Astrocyte (in vitro differentiated cells and primary cell): Measurements from ENCODE around the gene ZP1. TPM values are rescaled to one million over a fixed set of nuclear protein-coding genes. Genes with fewer than 3 reads are reported as not detected.
A peak's percentile ranks its signal among the peaks of the same experiment; 100 is the strongest.

Experiments used
- DNase-seq: peaks from one replicate; pipeline ENCODE4 v3.0.0-alpha.2; 2010; ENCODE audit warnings: low read depth
- FAIRE-seq: peaks from 2 replicates; lab custom pipeline; 2011; peaks lifted over from hg19 to GRCh38; lab: Jason Lieb, UNC
- H2AFZ ChIP-seq: 2 replicates; pipeline ENCODE4 v1.6.0; 2012; ENCODE audit warnings: low read depth, low read length, inconsistent platforms
- H3K27ac ChIP-seq: 2 replicates; pipeline ENCODE4 v1.5.1; 2011; ENCODE audit warnings: low read depth, low read length, inconsistent platforms
- H3K27me3 ChIP-seq: 2 replicates; pipeline ENCODE4 v1.6.0; 2011; ENCODE audit warnings: low read length, inconsistent platforms; ENCODE audit not compliant: insufficient read depth
- H3K36me3 ChIP-seq: 2 replicates; pipeline ENCODE4 v1.5.1; 2011; ENCODE audit warnings: low read length, inconsistent platforms; ENCODE audit not compliant: insufficient read depth
- H3K4me1 ChIP-seq: 2 replicates; pipeline ENCODE4 v1.5.1; 2011; ENCODE audit warnings: low read length, inconsistent platforms; ENCODE audit not compliant: insufficient read depth
- H3K4me2 ChIP-seq: 2 replicates; pipeline ENCODE4 v1.6.0; 2012; ENCODE audit warnings: low read length, inconsistent platforms
- H3K4me3 ChIP-seq: 2 replicates; pipeline ENCODE4 v1.5.1; 2011; ENCODE audit warnings: low read depth, mild to moderate bottlenecking, low read length, inconsistent platforms; ENCODE audit not compliant: insufficient read depth
- H3K79me2 ChIP-seq: 2 replicates; pipeline ENCODE4 v1.6.0; 2012; ENCODE audit warnings: mild to moderate bottlenecking, low read length, inconsistent platforms; ENCODE audit not compliant: insufficient read depth
- H3K9ac ChIP-seq: 2 replicates; pipeline ENCODE4 v1.6.0; 2012; ENCODE audit warnings: mild to moderate bottlenecking, low read length, inconsistent platforms
- H3K9me3 ChIP-seq: 2 replicates; pipeline ENCODE4 v1.5.1; 2012; ENCODE audit warnings: low read depth, mild to moderate bottlenecking, low read length, inconsistent platforms; ENCODE audit not compliant: insufficient read depth
- H4K20me1 ChIP-seq: 2 replicates; pipeline ENCODE4 v1.6.0; 2012; ENCODE audit warnings: low read length, inconsistent platforms; ENCODE audit not compliant: insufficient read depth
- H3K27ac Mint-ChIP-seq: one replicate; pipeline ENCODE4 v1.8.0; 2021; ENCODE audit warnings: mild to moderate bottlenecking, mixed read lengths; ENCODE audit not compliant: unreplicated experiment
- H3K27me3 Mint-ChIP-seq: one replicate; pipeline ENCODE4 v1.8.0; 2021; ENCODE audit warnings: low read depth, mixed read lengths; ENCODE audit not compliant: unreplicated experiment
- H3K36me3 Mint-ChIP-seq: one replicate; pipeline ENCODE4 v1.8.0; 2021; ENCODE audit warnings: low read depth, mixed read lengths; ENCODE audit not compliant: unreplicated experiment
- H3K4me1 Mint-ChIP-seq: one replicate; pipeline ENCODE4 v1.8.0; 2021; ENCODE audit warnings: low read depth, mixed read lengths; ENCODE audit not compliant: unreplicated experiment
- H3K4me3 Mint-ChIP-seq: one replicate; pipeline ENCODE4 v1.8.0; 2021; ENCODE audit warnings: mild to moderate bottlenecking, moderate library complexity, mixed read lengths; ENCODE audit not compliant: unreplicated experiment
- H3K9me3 Mint-ChIP-seq: one replicate; pipeline ENCODE4 v1.8.0; 2021; ENCODE audit warnings: mild to moderate bottlenecking, mixed read lengths; ENCODE audit not compliant: unreplicated experiment
- CTCF ChIP-seq: IDR thresholded peaks from 2 replicates; pipeline ENCODE4 v1.5.1; 2011; ENCODE audit warnings: low read depth, mild to moderate bottlenecking, inconsistent platforms, low read length, moderate library complexity; ENCODE audit not compliant: insufficient read depth
- EZH2 ChIP-seq: IDR thresholded peaks from 2 replicates; pipeline ENCODE4 v1.6.1; 2012; ENCODE audit warnings: mild to moderate bottlenecking, low read length, inconsistent platforms; ENCODE audit not compliant: insufficient read depth
- total RNA-seq: library from RNA; stranded (reverse); gene quantifications from 2 replicates; pipeline ENCODE4 v1.2.1, GENCODE V29; 2021

The ZP1 gene
- total RNA-seq, 1 donor from 2014 or later, result not detected

GRCh38 chr11:60918939-60919265, 51.6 kb downstream of the ZP1 start:
- Histone ChIP-seq H3K4me1 (peaks cover 29% of the 10 kb centered on the region), H3K27ac (no peak overlapping the region), H3K9me3 (no peaks in the 10 kb centered on the region), H3K79me2 (peaks cover 56% of the 10 kb centered on the region), H3K4me3 (no peak overlapping the region), H3K9ac (no peak overlapping the region), H3K36me3 (peaks cover 15% of the 10 kb centered on the region), H2AFZ (no peak overlapping the region), H3K4me2 (peak overlapping the region; percentile 30), H4K20me1 (peaks cover 27% of the 10 kb centered on the region), H3K27me3 (no peaks in the 10 kb centered on the region)
- Mint-ChIP-seq H3K4me1 (peaks cover 17% of the 10 kb centered on the region), H3K9me3 (peaks cover 1% of the 10 kb centered on the region), H3K4me3 (no peak overlapping the region), H3K27me3 (no peaks in the 10 kb centered on the region), H3K27ac (no peak overlapping the region), H3K36me3 (peaks cover 18% of the 10 kb centered on the region)
- FAIRE-seq (no peak), DNase-seq (peak; percentile 27)
- no peak for TF ChIP-seq CTCF
- no peak for TF ChIP-seq EZH2

DNA sequence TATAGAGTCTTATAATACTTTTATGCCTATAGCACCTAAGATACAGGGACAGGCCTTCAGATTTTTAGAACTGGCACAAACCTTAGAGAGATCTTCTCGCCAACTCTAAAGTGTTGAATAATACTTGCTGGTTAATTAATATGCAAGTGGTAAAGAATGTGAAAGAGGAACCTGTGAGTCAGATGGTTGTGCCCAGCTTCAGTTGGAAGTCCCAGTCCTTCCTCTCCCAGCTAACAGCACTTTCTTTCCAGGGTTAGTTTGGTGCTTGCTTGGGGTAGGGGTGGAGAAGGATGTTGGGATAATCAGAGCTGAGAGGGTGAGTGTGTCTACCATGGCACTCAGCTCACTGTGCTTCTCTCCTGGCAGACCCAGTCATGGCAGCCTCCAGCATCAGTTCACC, 52.0 kb downstream of the ZP1 start:
- no peaks in the 10 kb centered on the region for H3K27me3 Mint-ChIP-seq
- Histone ChIP-seq H2AFZ (no peak overlapping the region), H3K9ac (no peak overlapping the region), H3K79me2 (peaks cover 53% of the 10 kb centered on the region), H3K4me2 (peak overlapping the region; percentile 30), H4K20me1 (peaks cover 27% of the 10 kb centered on the region), H3K4me1 (peaks cover 32% of the 10 kb centered on the region), H3K27ac (peak overlapping the region; percentile 22), H3K36me3 (peaks cover 15% of the 10 kb centered on the region), H3K4me3 (no peak overlapping the region), H3K9me3 (no peaks in the 10 kb centered on the region), H3K27me3 (no peaks in the 10 kb centered on the region)
- no peak for TF ChIP-seq CTCF
- no peak for TF ChIP-seq EZH2
- H3K4me3 Mint-ChIP-seq, result no peak overlapping the region
- no peak for DNase-seq
- no peak for FAIRE-seq
- no peak overlapping the region for H3K27ac Mint-ChIP-seq
- peaks cover 17% of the 10 kb centered on the region for H3K4me1 Mint-ChIP-seq
- peaks cover 18% of the 10 kb centered on the region for H3K36me3 Mint-ChIP-seq
- H3K9me3 Mint-ChIP-seq, result peaks cover 1% of the 10 kb centered on the region

DNA sequence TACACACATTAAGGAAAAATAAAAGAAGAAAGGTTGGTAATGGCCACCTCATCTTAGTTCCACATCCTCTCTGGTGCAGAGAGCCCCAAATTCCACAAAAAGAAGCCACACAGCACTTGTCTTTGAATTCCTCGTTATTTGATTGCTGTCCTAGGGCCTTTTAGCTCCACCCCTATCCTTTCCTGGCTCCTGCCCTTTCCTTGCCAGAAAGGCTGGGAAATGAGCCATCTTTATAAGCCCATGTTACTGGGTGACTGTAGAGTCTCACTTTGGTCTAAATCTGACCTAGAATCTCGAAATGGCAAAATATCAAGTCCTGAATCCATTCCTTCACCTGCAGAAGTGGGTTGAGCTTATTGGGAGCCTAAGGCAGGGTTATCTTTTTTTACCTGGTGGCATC, 52.6 kb downstream of the ZP1 start:
- peaks cover 1% of the 10 kb centered on the region for H3K9me3 Mint-ChIP-seq
- peaks cover 28% of the 10 kb centered on the region for H4K20me1 ChIP-seq
- no peak overlapping the region for H3K4me3 Mint-ChIP-seq
- H2AFZ ChIP-seq, result no peak overlapping the region
- H3K27me3 ChIP-seq, result no peaks in the 10 kb centered on the region
- H3K4me3 ChIP-seq, result no peak overlapping the region
- FAIRE-seq (no peak), DNase-seq (no peak)
- H3K27me3 Mint-ChIP-seq, result no peaks in the 10 kb centered on the region
- H3K9me3 ChIP-seq, result no peaks in the 10 kb centered on the region
- peaks cover 51% of the 10 kb centered on the region for H3K79me2 ChIP-seq
- peaks cover 17% of the 10 kb centered on the region for H3K4me1 Mint-ChIP-seq
- no peak overlapping the region for H3K27ac ChIP-seq
- H3K27ac Mint-ChIP-seq, result no peak overlapping the region
- no peak for TF ChIP-seq EZH2
- no peak for TF ChIP-seq CTCF
- H3K36me3 Mint-ChIP-seq, result peaks cover 18% of the 10 kb centered on the region
- no peak overlapping the region for H3K9ac ChIP-seq
- no peak overlapping the region for H3K4me2 ChIP-seq
- peaks cover 31% of the 10 kb centered on the region for H3K4me1 ChIP-seq
- peaks cover 15% of the 10 kb centered on the region for H3K36me3 ChIP-seq
